Liver (tissue), 3 donors: ENCODE data around the gene PRPH.

ENCODE experiments used
- HNF4G ChIP-seq: IDR thresholded peaks from 2 replicates; pipeline ENCODE4 v1.6.1; 2016; ENCODE audit warnings: antibody characterized with exemption
- REST ChIP-seq: IDR thresholded peaks from 2 replicates; pipeline ENCODE4 v1.6.1; 2016; ENCODE audit warnings: antibody characterized with exemption, mild to moderate bottlenecking
- TAF1 ChIP-seq: conservative IDR thresholded peaks from 2 replicates; pipeline ENCODE4 v1.6.1; 2016; ENCODE audit warnings: antibody characterized with exemption, mild to moderate bottlenecking
- TF ChIP-seq, protein P1 (sequence below): fragments of 150-350 bp; IDR thresholded peaks from 2 replicates; pipeline ENCODE4 v1.5.1; 2017; ENCODE audit warnings: improper control_type of control experiment, low read depth, low read length; ENCODE audit not compliant: missing input control
- donor health status: healthy.
- donor health status: healthy.

DNA sequence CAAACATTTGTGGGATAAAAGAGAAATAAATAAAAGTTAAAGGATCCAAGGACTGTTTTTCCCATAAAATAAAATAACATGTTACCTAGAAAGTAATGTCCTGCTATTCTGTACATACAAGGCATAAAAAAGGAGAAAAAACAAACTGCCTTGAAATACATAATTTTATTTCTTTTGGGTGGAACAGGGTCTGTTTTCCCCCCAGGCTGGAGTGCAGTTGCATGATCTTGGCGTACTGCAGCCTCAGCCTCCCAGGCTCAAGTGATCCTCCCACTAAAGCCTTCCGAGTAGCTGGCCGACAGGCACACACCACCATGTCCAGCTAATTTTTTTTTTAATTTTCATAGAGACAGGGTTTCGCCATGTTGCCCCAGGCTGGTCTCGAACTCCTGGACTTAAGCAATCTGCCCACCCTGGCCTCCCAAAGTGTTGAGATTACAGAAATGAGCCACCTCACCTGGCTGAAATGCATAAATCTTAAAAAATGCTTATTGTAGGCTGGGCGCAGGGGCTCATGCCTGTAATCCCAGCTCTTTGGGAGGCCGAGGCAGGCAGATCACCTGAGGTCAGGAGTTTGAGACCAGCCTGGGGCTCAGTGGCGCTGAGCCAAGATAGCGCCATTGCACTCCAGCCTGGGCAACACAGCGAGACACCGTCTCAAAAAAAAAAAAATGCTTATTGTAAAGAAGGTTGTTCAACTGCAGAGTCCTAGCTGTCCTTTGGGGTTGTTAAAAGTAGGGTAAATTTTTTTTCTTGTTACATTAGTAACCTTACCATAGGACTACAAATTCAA lies 34.2 kb upstream of the PRPH start:
- TF ChIP-seq TAF1 (no peak), REST (no peak), HNF4G (no peak)
- TF ChIP-seq, protein P1, sequence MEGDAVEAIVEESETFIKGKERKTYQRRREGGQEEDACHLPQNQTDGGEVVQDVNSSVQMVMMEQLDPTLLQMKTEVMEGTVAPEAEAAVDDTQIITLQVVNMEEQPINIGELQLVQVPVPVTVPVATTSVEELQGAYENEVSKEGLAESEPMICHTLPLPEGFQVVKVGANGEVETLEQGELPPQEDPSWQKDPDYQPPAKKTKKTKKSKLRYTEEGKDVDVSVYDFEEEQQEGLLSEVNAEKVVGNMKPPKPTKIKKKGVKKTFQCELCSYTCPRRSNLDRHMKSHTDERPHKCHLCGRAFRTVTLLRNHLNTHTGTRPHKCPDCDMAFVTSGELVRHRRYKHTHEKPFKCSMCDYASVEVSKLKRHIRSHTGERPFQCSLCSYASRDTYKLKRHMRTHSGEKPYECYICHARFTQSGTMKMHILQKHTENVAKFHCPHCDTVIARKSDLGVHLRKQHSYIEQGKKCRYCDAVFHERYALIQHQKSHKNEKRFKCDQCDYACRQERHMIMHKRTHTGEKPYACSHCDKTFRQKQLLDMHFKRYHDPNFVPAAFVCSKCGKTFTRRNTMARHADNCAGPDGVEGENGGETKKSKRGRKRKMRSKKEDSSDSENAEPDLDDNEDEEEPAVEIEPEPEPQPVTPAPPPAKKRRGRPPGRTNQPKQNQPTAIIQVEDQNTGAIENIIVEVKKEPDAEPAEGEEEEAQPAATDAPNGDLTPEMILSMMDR: no peak
